Epithelial cell of prostate (primary cell): ENCODE data around the gene ATP2B3.

Experiments
- DNase-seq: peaks from one replicate; pipeline ENCODE4 v3.0.0-alpha.2; 2011; ENCODE audit warnings: low read depth, low spot score
- H3K27ac ChIP-seq: fragments of 450-650 bp; 2 replicates; pipeline ENCODE4 v1.5.1; 2017; ENCODE audit warnings: mild to moderate bottlenecking

ATP2B3 gene

DNA sequence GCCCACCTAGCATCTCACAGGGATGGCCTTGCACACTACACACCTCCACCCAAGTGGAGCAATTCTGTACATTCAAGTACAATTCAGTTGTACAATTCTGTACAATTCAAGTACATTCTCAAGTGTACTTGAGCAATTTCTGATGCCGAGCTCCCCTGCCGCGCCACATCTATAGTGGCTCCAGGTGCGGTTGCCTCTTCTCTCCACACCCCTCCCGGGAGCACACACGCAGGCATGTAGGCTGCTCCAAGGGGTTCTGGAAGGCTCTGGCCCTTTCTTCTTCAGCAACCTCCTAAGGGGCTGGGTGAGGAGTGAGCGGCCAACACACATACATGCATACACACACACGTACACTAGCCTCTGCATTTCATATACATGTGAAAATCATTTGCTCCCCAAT, 110.7 kb downstream of the ATP2B3 start:
- no peak for DNase-seq
- no peak overlapping the region for H3K27ac ChIP-seq

DNA sequence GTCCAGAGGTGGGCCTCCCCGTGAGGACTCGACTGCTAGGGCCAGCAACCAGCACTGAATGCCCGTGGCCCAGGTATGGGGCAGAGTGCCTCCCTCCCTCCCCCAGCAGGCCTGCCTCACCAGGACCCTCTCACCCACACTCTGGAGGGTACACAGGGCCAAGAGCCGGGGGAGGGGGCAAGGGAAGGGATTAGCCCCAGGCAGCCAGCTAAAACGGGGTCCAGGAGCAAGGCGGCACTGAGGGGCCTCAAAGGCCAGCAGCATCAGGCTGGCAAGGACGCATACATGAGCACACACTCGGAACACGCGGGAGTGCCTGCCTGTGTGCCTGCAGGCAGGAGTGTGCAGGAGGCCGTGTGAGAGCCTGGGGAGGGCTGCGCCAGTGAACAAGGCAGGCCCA, 111.2 kb downstream of the ATP2B3 start:
- no peak overlapping the region for H3K27ac ChIP-seq
- no peak for DNase-seq

DNA sequence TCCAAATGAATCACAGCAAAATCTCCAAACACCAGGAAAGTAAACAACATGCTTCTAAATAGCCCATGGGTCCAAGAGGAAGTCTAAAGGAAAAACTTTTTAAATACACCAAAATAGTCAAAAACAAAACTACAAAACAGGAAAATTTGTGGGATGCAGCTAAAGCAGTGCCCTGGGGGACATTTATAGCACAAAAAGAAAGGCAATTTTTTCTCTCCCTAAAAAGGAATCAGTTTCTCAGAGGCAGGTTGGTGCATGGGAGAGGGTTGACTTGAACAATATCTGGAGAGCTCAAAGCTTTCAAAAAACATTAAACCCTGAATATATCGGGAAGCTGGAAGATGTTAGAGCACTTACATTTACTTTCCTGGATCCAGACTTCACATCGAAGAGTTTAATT, 113.9 kb downstream of the ATP2B3 start:
- H3K27ac ChIP-seq = no peak overlapping the region
- DNase-seq = no peak

DNA sequence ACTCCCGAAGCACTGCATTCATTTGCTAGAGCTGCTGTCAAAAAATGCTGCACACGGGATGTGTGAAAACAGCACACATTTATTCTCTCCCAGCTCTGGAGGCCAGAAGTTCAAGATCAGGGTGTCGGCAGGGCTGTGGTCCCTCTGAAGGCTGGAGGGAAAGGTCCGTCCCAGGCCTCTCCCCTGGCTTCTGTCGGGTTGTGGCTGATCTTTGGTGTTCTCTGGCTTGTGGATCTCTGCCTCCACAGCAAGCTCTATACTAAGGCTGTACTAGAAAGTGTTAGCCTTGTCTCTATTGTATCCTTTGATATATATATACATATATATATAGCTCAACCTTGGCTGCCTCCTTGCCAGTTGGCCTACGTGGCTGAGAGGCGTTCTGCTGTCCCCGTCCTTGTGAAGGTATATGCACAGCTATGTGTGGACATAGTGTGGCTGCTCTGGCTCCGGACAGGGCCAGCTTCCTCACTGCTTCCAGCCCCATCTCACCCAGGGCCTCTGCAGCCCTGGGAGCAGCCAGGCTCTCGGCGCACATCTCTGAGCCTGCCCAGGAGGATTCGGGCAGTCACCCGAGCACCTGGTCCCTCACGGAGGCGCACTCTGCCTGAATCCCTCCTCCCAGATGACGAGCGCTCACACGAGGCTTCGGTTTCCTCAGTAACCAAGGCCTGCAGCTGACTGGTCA, 114.6 kb downstream of the ATP2B3 start:
- no peak for DNase-seq
- H3K27ac ChIP-seq = no peak overlapping the region
